PC-3 (cell line): Measurements from ENCODE around the gene ZNF117.

Experiments used
- EZH2 ChIP-seq: fragments of 300-600 bp; sonication (generic); IDR thresholded peaks from one replicate; pipeline ENCODE4 v1.6.1; 2017; ENCODE audit warnings: antibody characterized with exemption, mild to moderate bottlenecking, low read length; ENCODE audit not compliant: unreplicated experiment
- TF ChIP-seq, protein P1 (sequence below): fragments of 300-600 bp; sonication (generic); conservative IDR thresholded peaks from 2 replicates; pipeline ENCODE4 v1.5.1; 2017; ENCODE audit warnings: antibody characterized with exemption, low read depth, mild to moderate bottlenecking, low read length

DNA sequence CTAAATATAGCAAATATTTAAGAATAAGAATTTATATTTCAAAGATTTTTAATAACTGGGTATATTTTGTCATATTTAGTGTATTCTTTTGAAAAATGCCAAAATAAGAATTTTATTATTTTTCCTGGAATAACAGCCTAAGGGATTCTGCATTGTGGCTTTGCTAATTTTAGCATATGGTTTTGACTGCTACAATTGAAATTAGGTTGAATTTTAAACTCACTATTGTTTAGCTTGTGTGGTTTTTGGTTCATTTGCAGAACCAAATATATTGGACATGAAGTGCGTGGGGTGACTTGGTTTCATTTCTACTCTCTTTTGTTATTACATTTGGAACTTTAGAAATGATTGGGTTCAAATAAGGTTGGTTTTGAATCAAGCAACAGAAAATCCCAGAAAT lies 52.3 kb downstream of the ZNF117 start:
- TF ChIP-seq, protein P1, sequence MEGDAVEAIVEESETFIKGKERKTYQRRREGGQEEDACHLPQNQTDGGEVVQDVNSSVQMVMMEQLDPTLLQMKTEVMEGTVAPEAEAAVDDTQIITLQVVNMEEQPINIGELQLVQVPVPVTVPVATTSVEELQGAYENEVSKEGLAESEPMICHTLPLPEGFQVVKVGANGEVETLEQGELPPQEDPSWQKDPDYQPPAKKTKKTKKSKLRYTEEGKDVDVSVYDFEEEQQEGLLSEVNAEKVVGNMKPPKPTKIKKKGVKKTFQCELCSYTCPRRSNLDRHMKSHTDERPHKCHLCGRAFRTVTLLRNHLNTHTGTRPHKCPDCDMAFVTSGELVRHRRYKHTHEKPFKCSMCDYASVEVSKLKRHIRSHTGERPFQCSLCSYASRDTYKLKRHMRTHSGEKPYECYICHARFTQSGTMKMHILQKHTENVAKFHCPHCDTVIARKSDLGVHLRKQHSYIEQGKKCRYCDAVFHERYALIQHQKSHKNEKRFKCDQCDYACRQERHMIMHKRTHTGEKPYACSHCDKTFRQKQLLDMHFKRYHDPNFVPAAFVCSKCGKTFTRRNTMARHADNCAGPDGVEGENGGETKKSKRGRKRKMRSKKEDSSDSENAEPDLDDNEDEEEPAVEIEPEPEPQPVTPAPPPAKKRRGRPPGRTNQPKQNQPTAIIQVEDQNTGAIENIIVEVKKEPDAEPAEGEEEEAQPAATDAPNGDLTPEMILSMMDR: no peak
- no peak for TF ChIP-seq EZH2
